HEK293 (cell line): ENCODE results near the gene KCTD2.
A peak's percentile ranks its signal among the peaks of the same experiment; 100 is the strongest.

Experiments used
- CTCF ChIA-PET: fragments of 350-600 bp; formaldehyde crosslinking; extraction: SDS; loops from one replicate; lab custom pipeline; 2021; ENCODE audit warnings: antibody characterized with exemption; lab: Yijun Ruan, JAX
- POLR2A ChIA-PET: fragments of 300-600 bp; formaldehyde crosslinking; extraction: SDS; loops from one replicate; lab custom pipeline; 2020; ENCODE audit warnings: antibody characterized with exemption, inconsistent platforms; lab: Yijun Ruan, JAX
- H3K27ac ChIP-seq: fragments of 200-500 bp; sonication (Bioruptor generic); 2 replicates; pipeline ENCODE4 v1.5.1; 2014; ENCODE audit warnings: low read depth, low read length, control low read depth, inconsistent platforms; ENCODE audit errors: extremely low read depth
- H3K36me3 ChIP-seq, 2 experiments: fragments of 200-500 bp in 1 of 2; sonication (Bioruptor generic) in 1 of 2; 1 replicate in 1 of 2; 2 replicates in 1 of 2; pipeline ENCODE4 v1.5.1; 2014 to 2017; ENCODE audit warnings: inconsistent platforms in 2 of 2, low read length in 2 of 2; ENCODE audit not compliant: control insufficient read depth in 2 of 2, insufficient read depth in 1 of 2
- H3K4me1 ChIP-seq: fragments of 200-500 bp; sonication (Bioruptor generic); 2 replicates; pipeline ENCODE4 v1.5.1; 2014; ENCODE audit warnings: mild to moderate bottlenecking, low read length, inconsistent platforms; ENCODE audit not compliant: control insufficient read depth, insufficient read depth
- H3K4me3 ChIP-seq: 2 replicates; pipeline ENCODE4 v1.5.1; 2011; ENCODE audit warnings: low read depth, mild to moderate bottlenecking, control low read depth, low read length, moderate library complexity
- H3K9me3 ChIP-seq: fragments of 200-500 bp; sonication (Bioruptor generic); 2 replicates; pipeline ENCODE4 v1.5.1; 2014; ENCODE audit warnings: low read depth, low read length, inconsistent platforms; ENCODE audit not compliant: control insufficient read depth, insufficient read depth
- EGR2 ChIP-seq: fragments of 450-650 bp; formaldehyde crosslinking; IDR thresholded peaks from 2 replicates; pipeline ENCODE4 v1.5.1; 2016; ENCODE audit warnings: low read depth, missing biosample characterization, missing genetic modification characterization
- FEZF1 ChIP-seq: fragments of 450-650 bp; formaldehyde crosslinking; IDR thresholded peaks from 2 replicates; pipeline ENCODE4 v1.5.1; 2016; ENCODE audit warnings: missing biosample characterization, missing genetic modification characterization
- HOXA7 ChIP-seq: sonication (generic); formaldehyde crosslinking; IDR thresholded peaks from 2 replicates; pipeline ENCODE4 v1.8.1; 2022; ENCODE audit warnings: missing genetic modification reagents, borderline replicate concordance
- IKZF3 ChIP-seq: fragments of 450-650 bp; IDR thresholded peaks from 2 replicates; pipeline ENCODE4 v1.5.0; 2018; ENCODE audit warnings: missing biosample characterization, mild to moderate bottlenecking, missing genetic modification characterization, moderate library complexity
- KLF16 ChIP-seq: fragments of 450-650 bp; formaldehyde crosslinking; IDR thresholded peaks from 2 replicates; pipeline ENCODE4 v1.5.1; 2017; ENCODE audit warnings: missing biosample characterization, missing genetic modification characterization
- OVOL3 ChIP-seq: fragments of 450-650 bp; formaldehyde crosslinking; IDR thresholded peaks from 2 replicates; pipeline ENCODE4 v1.5.1; 2016; ENCODE audit warnings: missing biosample characterization, missing genetic modification characterization
- REPIN1 ChIP-seq: fragments of 450-650 bp; formaldehyde crosslinking; IDR thresholded peaks from 2 replicates; pipeline ENCODE4 v1.5.1; 2017; ENCODE audit warnings: missing biosample characterization, missing genetic modification characterization, low read depth
- ZIC2 ChIP-seq: fragments of 450-650 bp; formaldehyde crosslinking; IDR thresholded peaks from 2 replicates; pipeline ENCODE4 v1.5.1; 2016; ENCODE audit warnings: missing biosample characterization, missing genetic modification characterization
- ZNF140 ChIP-seq: fragments of 450-650 bp; formaldehyde crosslinking; IDR thresholded peaks from 2 replicates; pipeline ENCODE4 v1.5.1; 2016; ENCODE audit warnings: missing biosample characterization, missing genetic modification characterization
- ZNF16 ChIP-seq: fragments of 450-650 bp; formaldehyde crosslinking; IDR thresholded peaks from 2 replicates; pipeline ENCODE4 v1.5.1; 2016; ENCODE audit warnings: low read depth, missing biosample characterization, missing genetic modification characterization
- ZNF202 ChIP-seq: fragments of 450-650 bp; formaldehyde crosslinking; IDR thresholded peaks from 2 replicates; pipeline ENCODE4 v1.5.1; 2016; ENCODE audit warnings: missing biosample characterization, missing genetic modification characterization, borderline replicate concordance
- ZNF23 ChIP-seq: fragments of 450-650 bp; formaldehyde crosslinking; IDR thresholded peaks from 2 replicates; pipeline ENCODE4 v1.5.1; 2016; ENCODE audit warnings: missing biosample characterization, missing genetic modification characterization, borderline replicate concordance
- ZNF391 ChIP-seq: fragments of 450-650 bp; formaldehyde crosslinking; IDR thresholded peaks from 2 replicates; pipeline ENCODE4 v1.5.1; 2016; ENCODE audit warnings: low read depth, missing biosample characterization, missing genetic modification characterization, borderline replicate concordance
- TF ChIP-seq, protein P1 (sequence below): fragments of 450-650 bp; formaldehyde crosslinking; conservative IDR thresholded peaks from 2 replicates; pipeline ENCODE4 v1.5.1; 2016; ENCODE audit warnings: low read depth, missing biosample characterization, missing genetic modification characterization
- TF ChIP-seq, protein P2 (sequence below): fragments of 450-650 bp; formaldehyde crosslinking; IDR thresholded peaks from 2 replicates; pipeline ENCODE4 v1.5.1; 2016; ENCODE audit warnings: missing biosample characterization, missing genetic modification characterization
- TF ChIP-seq, protein P3 (sequence below): fragments of 450-650 bp; formaldehyde crosslinking; IDR thresholded peaks from 2 replicates; pipeline ENCODE4 v1.5.1; 2016; ENCODE audit warnings: missing biosample characterization, missing genetic modification characterization

Gene KCTD2

DNA sequence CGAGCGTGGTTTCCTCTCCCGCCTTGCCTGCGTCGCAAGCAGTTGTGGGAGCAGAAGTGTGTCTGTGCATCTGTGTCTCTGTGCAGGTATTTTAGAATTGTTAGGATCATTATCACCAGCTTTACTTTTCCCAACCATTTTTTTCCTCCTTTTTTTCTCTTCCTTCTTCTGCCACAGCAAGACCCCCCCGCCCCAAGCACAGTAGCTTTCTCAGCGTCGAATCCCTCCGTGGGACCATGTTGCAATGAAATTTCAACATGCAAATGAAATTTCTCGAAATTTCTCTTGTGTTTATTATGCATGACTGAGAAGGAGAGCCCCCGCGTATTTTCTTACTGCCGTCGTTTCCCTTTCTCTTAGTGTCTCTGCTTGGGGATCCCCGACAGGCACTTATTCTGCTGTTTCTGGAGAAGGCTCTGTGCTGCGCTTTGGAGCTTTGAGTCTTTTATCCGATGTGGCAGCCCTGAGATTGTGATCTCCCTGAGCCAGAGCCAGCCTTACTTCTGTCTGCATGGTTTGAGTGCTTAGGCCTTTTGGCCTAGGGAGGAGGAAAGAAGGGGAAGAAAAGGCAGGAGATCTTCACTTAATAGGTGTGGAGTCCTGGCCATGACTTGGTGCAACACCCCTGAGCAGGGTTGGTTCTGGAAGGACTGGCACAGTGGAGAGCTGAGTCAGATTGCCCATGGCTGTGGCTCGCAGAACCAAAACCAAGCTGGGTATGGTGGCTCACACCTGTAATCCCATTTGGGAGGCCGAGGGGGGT lies 67.7 kb downstream of the KCTD2 start:
- no peak for TF ChIP-seq ZNF391 (tag by site-specific recombination)
- TF ChIP-seq REPIN1, result no peak
- no peak for TF ChIP-seq FEZF1 (tag by site-specific recombination)
- TF ChIP-seq KLF16 (tag by site-specific recombination), result no peak
- no peak for TF ChIP-seq OVOL3 (tag by site-specific recombination)
- TF ChIP-seq, protein P1, sequence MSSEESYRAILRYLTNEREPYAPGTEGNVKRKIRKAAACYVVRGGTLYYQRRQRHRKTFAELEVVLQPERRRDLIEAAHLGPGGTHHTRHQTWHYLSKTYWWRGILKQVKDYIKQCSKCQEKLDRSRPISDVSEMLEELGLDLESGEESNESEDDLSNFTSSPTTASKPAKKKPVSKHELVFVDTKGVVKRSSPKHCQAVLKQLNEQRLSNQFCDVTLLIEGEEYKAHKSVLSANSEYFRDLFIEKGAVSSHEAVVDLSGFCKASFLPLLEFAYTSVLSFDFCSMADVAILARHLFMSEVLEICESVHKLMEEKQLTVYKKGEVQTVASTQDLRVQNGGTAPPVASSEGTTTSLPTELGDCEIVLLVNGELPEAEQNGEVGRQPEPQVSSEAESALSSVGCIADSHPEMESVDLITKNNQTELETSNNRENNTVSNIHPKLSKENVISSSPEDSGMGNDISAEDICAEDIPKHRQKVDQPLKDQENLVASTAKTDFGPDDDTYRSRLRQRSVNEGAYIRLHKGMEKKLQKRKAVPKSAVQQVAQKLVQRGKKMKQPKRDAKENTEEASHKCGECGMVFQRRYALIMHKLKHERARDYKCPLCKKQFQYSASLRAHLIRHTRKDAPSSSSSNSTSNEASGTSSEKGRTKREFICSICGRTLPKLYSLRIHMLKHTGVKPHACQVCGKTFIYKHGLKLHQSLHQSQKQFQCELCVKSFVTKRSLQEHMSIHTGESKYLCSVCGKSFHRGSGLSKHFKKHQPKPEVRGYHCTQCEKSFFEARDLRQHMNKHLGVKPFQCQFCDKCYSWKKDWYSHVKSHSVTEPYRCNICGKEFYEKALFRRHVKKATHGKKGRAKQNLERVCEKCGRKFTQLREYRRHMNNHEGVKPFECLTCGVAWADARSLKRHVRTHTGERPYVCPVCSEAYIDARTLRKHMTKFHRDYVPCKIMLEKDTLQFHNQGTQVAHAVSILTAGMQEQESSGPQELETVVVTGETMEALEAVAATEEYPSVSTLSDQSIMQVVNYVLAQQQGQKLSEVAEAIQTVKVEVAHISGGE (tag by site-specific recombination), result no peak
- TF ChIP-seq IKZF3, result no peak
- TF ChIP-seq, protein P2, sequence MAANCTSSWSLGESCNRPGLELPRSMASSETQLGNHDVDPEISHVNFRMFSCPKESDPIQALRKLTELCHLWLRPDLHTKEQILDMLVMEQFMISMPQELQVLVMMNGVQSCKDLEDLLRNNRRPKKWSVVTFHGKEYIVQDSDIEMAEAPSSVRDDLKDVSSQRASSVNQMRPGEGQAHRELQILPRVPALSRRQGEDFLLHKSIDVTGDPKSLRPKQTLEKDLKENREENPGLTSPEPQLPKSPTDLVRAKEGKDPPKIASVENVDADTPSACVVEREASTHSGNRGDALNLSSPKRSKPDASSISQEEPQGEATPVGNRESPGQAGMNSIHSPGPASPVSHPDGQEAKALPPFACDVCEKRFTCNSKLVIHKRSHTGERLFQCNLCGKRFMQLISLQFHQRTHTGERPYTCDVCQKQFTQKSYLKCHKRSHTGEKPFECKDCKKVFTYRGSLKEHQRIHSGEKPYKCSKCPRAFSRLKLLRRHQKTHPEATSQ (tag by site-specific recombination), result no peak
- TF ChIP-seq, protein P3, sequence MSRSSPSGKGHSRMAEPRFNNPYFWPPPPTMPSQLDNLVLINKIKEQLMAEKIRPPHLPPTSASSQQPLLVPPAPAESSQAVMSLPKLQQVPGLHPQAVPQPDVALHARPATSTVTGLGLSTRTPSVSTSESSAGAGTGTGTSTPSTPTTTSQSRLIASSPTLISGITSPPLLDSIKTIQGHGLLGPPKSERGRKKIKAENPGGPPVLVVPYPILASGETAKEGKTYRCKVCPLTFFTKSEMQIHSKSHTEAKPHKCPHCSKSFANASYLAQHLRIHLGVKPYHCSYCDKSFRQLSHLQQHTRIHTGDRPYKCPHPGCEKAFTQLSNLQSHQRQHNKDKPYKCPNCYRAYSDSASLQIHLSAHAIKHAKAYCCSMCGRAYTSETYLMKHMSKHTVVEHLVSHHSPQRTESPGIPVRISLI, result no peak
- TF ChIP-seq ZNF16, result no peak
- no peak for TF ChIP-seq ZNF140
- no peak for TF ChIP-seq ZIC2 (tag by site-specific recombination)
- no peak for TF ChIP-seq EGR2 (tag by site-specific recombination)
- TF ChIP-seq ZNF23 (tag by site-specific recombination), result no peak
- TF ChIP-seq HOXA7 (CRISPR knock-in tag), result no peak
- no peak for TF ChIP-seq ZNF202 (tag by site-specific recombination)
- peaks cover 4% of the 10 kb centered on the region; the same call in 1 of the 2 replicates for H3K4me1 ChIP-seq
- H3K36me3 ChIP-seq, result peaks cover 0 to 37% of the 10 kb centered on the region in 2 experiments; a peak in 2 of 3 replicates
- H3K4me3 ChIP-seq, result peak overlapping the region; percentile 36
- H3K27ac ChIP-seq, result peak overlapping the region; percentile 25; the same call in 1 of the 2 replicates
- ChIA-PET CTCF (interaction anchor here (0.6 to 7.1 kb wide), 68 partner anchors 11 to 635 kb away, joined by 3 to 149 read pairs (median 6); partner anchors contain the start of genes ATP5PD, HID1, JPT1 and MIF4GD), POLR2A (interaction anchor here (0.5 to 2.8 kb wide), 28 partner anchors 9 to 410 kb away, joined by 3 to 21 read pairs (median 4); partner anchors contain the start of genes ATP5PD, FDXR, GRB2 and HID1)
- H3K9me3 ChIP-seq, result no peaks in the 10 kb centered on the region
